Heart left ventricle (tissue), 16 donors: Measurements from ENCODE around the gene ATM. TPM values are rescaled to one million over a fixed set of nuclear protein-coding genes. Genes with fewer than 3 reads are reported as not detected.

Experiments used
- ATAC-seq, 4 donors: fragments of 200-7000 bp; cut with Tn5 transposase; one replicate each; pipeline ENCODE4 v1.9.1; 2020 to 2022; ENCODE audit warnings: moderate library complexity in 4 of 4, mild to moderate bottlenecking in 3 of 4, moderate number of reproducible peaks in 1 of 4
- DNase-seq, 5 donors: peaks; one replicate each; pipeline ENCODE4 v3.0.0-alpha.2; 2020
- H3K27ac ChIP-seq, 12 donors: fragments of 200-600 bp; sonication (generic) in 4 of 12; one replicate each; pipeline versions ENCODE4 v1.5.0 to v1.8.0; 2016 to 2022; ENCODE audit warnings: mild to moderate bottlenecking in 2 of 12
- H3K27me3 ChIP-seq, 9 donors: fragments of 200-600 bp; sonication (generic) in 2 of 9; one replicate each; pipeline versions ENCODE4 v1.5.1 to v1.8.0; 2016 to 2022; ENCODE audit warnings: mild to moderate bottlenecking in 3 of 9
- H3K36me3 ChIP-seq, 9 donors: fragments of 200-600 bp; sonication (generic) in 2 of 9; one replicate each; pipeline versions ENCODE4 v1.5.0 to v1.8.0; 2018 to 2022; ENCODE audit warnings: mild to moderate bottlenecking in 2 of 9
- H3K4me1 ChIP-seq, 12 donors: fragments of 200-600 bp; sonication (generic) in 4 of 12; one replicate each; pipeline versions ENCODE4 v1.5.0 to v1.8.0; 2016 to 2022; ENCODE audit warnings: mild to moderate bottlenecking in 3 of 12
- H3K4me3 ChIP-seq, 12 donors: fragments of 200-600 bp; sonication (generic) in 4 of 12; one replicate each; pipeline versions ENCODE4 v1.5.0 to v1.8.0; 2017 to 2022; ENCODE audit warnings: mild to moderate bottlenecking in 9 of 12, moderate library complexity in 4 of 12
- H3K9me3 ChIP-seq, 12 donors: fragments of 200-600 bp; sonication (generic) in 4 of 12; one replicate each; pipeline versions ENCODE4 v1.5.0 to v1.8.0; 2016 to 2022; ENCODE audit warnings: mild to moderate bottlenecking in 1 of 12
- CTCF ChIP-seq, 12 donors: fragments of 200-600 bp; sonication (generic) in 4 of 12; IDR thresholded peaks; one replicate each; pipeline versions ENCODE4 v1.5.0 to v1.8.0; 2018 to 2022; ENCODE audit warnings: antibody characterized with exemption in 12 of 12, mild to moderate bottlenecking in 5 of 12
- POLR2A ChIP-seq, 2 donors: fragments of 450-650 bp; IDR thresholded peaks; one replicate each; pipeline ENCODE4 v1.6.1; 2017; ENCODE audit warnings: antibody characterized with exemption in 2 of 2, mild to moderate bottlenecking in 2 of 2, moderate library complexity in 2 of 2
- WGBS, 4 donors: extraction: QIAGEN DNeasy Blood & Tissue Kit in 2 of 4; methylation state at CpG; one replicate each; pipeline versions ENCODE4 v1.1.5 to v1.1.7; 2013 to 2018; 5-methylcytosine and 5-hydroxymethylcytosine counted together
- intact Hi-C, 10 donors: fragments of 100-400 bp; cut with DNase I; formaldehyde crosslinking; loops; one replicate each; pipeline versions ENCODE4 v1.11.1 to v1.14.2; 2022
- polyA plus RNA-seq, 2 donors: library from polyadenylated mRNA; stranded (reverse); fragments of 200-250 nt; gene quantifications; one replicate each; pipeline ENCODE4 v1.2.3, GENCODE V29; 2013
- total RNA-seq, 9 donors: library from RNA; depleted of rRNA in 2 of 9; stranded (reverse); fragments of >200 nt in 2 of 9; fragmentation: NEBNext Ultra II Directional in 3 of 9; extraction: Animal tissue kit (Norgen Biotek cat#: 25700) in 3 of 9; gene quantifications; one replicate each; pipeline versions ENCODE4 v1.1.0 to v1.2.4, GENCODE V29; 2016 to 2023
- donor health status: ischemic (EF 13 %, LVEDD 7.1; RV severe dilation, severe dysfunction).
- donor health status: healthy with polysubstance abuse.
- donor health status: DM: no; HTN: yes; CAD: no.
- donor health status: DM: no; HTN: no; CAD: no.
- donor health status: ischemic (EF 25% LVEDD 6.9; RV normal size, moderate dysfunction).
- donor health status: ischemic (EF 25% LVEDD 5.7; RV mildly dilated, moderate dysfunction).
- donor health status: healthy.
- donor health status: DM: yes; HTN: yes; CAD: no.
- donor health status: ischemic (EF 35%, LVEDD 5.7; RV mildly dilated, moderate dysfunction).
- donor health status: nonischemic (EF 11% LVEDD 7.7; RV severe dilation, severe dysfunction).
- donor health status: DM: yes; HTN: yes; CAD: no.
- donor health status: PGD.
- donor health status: ischemic (EF 29% LVEDD 5.4; RV normal size, mild dysfunction).
- donor health status: nonischemic (EF 23%, LVEDD 6.1; RV moderate dilation, normal function).

The ATM gene
- total and polyA plus RNA-seq, 11 donors: 14.0 to 50.8 (median 31.2) TPM

GRCh38 chr11:108203075-108203474 is 19.8 kb upstream of the ATM start:
- ATAC-seq (no peak), DNase-seq (no peak)
- Histone ChIP-seq H3K27me3 (no peaks in the 10 kb centered on the region), H3K9me3 (peaks cover 0 to 20% (median 0%) of the 10 kb centered on the region in 12 donors), H3K4me1 (peaks cover 0 to 30% (median 0%) of the 10 kb centered on the region in 12 donors), H3K27ac (no peak overlapping the region), H3K36me3 (peaks cover 0 to 46% (median 27%) of the 10 kb centered on the region in 9 donors), H3K4me3 (no peak overlapping the region)
- WGBS, 4 donors: 63 to 85% (median 73%) methylated on average over 2 of the region's 2 CpGs
- no peak for TF ChIP-seq CTCF (IDR thresholded peaks at IDR 0.05)
- no peak for TF ChIP-seq POLR2A (IDR thresholded peaks at IDR 0.05)
- intact Hi-C loops: no loop called here

GRCh38 chr11:108204376-108204775 is 18.5 kb upstream of the ATM start:
- TF ChIP-seq CTCF (IDR thresholded peaks at IDR 0.05): no peak
- no peak for TF ChIP-seq POLR2A (IDR thresholded peaks at IDR 0.05)
- intact Hi-C loops: no loop called here

GRCh38 chr11:108204929-108205499 is 17.9 kb upstream of the ATM start:
- H3K4me1 ChIP-seq: peaks cover 0 to 15% (median 0%) of the 10 kb centered on the region in 12 donors
- no peak for TF ChIP-seq POLR2A (IDR thresholded peaks at IDR 0.05)
- TF ChIP-seq CTCF (IDR thresholded peaks at IDR 0.05): no peak
- intact Hi-C loops: no loop called here
- peaks cover 0 to 20% (median 0%) of the 10 kb centered on the region in 12 donors for H3K9me3 ChIP-seq
- no peaks in the 10 kb centered on the region for H3K27me3 ChIP-seq
- ATAC-seq: no peak
- DNase-seq: no peak
- no peak overlapping the region for H3K4me3 ChIP-seq
- 93 to 98% (median 96%) methylated on average over 4 of the region's 4 CpGs for WGBS, 4 donors
- no peak overlapping the region for H3K27ac ChIP-seq
- H3K36me3 ChIP-seq: peaks cover 0 to 66% (median 30%) of the 10 kb centered on the region in 9 donors

More at GRCh38 chr11:108204376-108204775, 18.5 kb upstream of the ATM start:
- Histone ChIP-seq H3K4me1 (peaks cover 0 to 21% (median 0%) of the 10 kb centered on the region in 12 donors), H3K27me3 (no peaks in the 10 kb centered on the region), H3K9me3 (peaks cover 0 to 20% (median 0%) of the 10 kb centered on the region in 12 donors), H3K4me3 (no peak overlapping the region), H3K36me3 (peaks cover 0 to 59% (median 30%) of the 10 kb centered on the region in 9 donors), H3K27ac (no peak overlapping the region)
- 94 to 98% (median 96%) methylated on average over 7 to 9 of the region's 9 CpGs for WGBS, 4 donors
- DNase-seq: no peak
- ATAC-seq: no peak

GRCh38 chr11:108206171-108206570 is 16.7 kb upstream of the ATM start:
- Histone ChIP-seq H3K4me1 (peaks cover 0 to 7% (median 0%) of the 10 kb centered on the region in 12 donors), H3K36me3 (peaks cover 0 to 71% (median 39%) of the 10 kb centered on the region in 9 donors), H3K4me3 (no peak overlapping the region), H3K27ac (no peak overlapping the region), H3K27me3 (no peaks in the 10 kb centered on the region), H3K9me3 (peaks cover 0 to 20% (median 0%) of the 10 kb centered on the region in 12 donors)
- no peak for TF ChIP-seq POLR2A (IDR thresholded peaks at IDR 0.05)
- no peak for TF ChIP-seq CTCF (IDR thresholded peaks at IDR 0.05)
- intact Hi-C loops: no loop called here
- DNase-seq (peak in 1 of 5 donors; percentile 41), ATAC-seq (peak; percentile 57 to 72 (median 68))
- WGBS, 4 donors: 86 to 96% (median 93%) methylated on average over 5 to 6 of the region's 6 CpGs
